M059J (cell line): ENCODE measurements around the gene LBR. TPM values are rescaled to one million over a fixed set of nuclear protein-coding genes. Genes with fewer than 3 reads are reported as not detected.

Experiments used
- DNase-seq: peaks from one replicate; pipeline ENCODE4 v3.0.0-alpha.2; 2012; ENCODE audit warnings: low read depth
- total RNA-seq: library from RNA; depleted of rRNA; stranded (reverse); fragments of >200 nt; shearing (Covaris generic); gene quantifications from 2 replicates; pipeline ENCODE4 v1.2.3, GENCODE V29; 2014

Gene LBR
- total RNA-seq, 1 experiment from 2014 or later = 57.1 TPM

DNA sequence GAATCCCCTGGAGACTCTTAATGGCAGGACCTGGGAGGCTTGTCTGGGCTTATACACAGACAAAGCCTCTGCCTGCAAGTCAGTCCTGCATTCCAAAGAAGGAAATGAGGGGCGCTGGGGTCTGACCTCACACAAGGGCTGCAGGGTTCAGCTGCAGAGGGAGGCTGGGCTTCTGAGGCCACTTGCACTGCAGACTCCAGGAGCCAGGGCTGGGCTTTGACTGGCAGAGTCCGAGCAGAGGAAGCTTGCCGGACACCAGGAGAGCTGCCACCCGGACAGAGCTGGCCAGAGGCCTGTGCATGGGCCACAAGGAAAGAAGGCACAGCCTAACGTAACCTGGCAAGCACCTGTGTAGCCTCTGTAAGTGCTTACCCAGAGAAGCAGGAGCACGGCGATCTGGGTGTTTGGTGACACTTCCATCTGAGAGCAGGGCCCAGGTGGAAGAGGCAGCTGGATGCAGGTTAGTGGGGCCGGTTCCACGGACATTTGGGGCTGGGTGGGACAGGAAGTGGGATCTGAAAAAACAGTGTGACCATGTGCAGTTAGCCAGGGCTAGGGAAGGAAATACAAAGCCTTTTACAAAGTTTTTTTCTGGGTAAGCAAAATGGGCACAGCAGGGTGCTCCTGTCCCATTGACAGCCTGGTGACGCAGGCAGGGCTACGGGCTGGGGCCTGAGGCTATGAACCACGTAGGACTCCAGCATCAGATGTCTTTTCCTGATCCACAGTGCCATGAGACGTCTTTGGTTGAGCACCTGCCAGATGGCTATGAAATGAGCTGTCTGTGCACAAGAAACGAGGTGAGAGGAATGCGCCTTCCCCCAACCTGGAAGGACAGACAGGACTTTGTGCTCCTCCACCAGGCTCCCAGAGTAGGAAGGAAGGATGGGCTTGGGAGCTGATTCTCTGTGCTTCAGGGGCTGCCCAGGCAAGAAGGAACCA lies 37.3 kb upstream of the LBR start:
- DNase-seq = peak; percentile 30

GRCh38 chr1:225462714-225463574 lies 35.1 kb upstream of the LBR start:
- no peak for DNase-seq

DNA sequence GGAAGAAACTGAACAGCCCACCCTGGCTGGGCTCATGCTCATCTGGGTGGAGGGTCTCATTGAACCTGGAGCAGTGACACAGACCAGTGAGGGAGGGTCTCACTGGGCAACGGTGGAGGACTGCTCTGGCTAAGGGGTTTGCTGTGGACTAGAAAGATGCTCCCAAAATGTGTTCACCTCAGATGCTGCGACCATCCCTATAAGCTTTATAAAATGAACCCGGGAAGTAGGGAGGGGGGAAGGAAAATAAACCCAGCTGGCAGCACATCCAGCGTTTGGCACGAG lies 34.5 kb upstream of the LBR start:
- no peak for DNase-seq

- peak; percentile 22 for DNase-seq
Observed at GRCh38 chr1:225461533-225462428, 33.9 kb upstream of the LBR start.

GRCh38 chr1:225460737-225461532 lies 33.1 kb upstream of the LBR start:
- DNase-seq = peak; percentile 29

DNA sequence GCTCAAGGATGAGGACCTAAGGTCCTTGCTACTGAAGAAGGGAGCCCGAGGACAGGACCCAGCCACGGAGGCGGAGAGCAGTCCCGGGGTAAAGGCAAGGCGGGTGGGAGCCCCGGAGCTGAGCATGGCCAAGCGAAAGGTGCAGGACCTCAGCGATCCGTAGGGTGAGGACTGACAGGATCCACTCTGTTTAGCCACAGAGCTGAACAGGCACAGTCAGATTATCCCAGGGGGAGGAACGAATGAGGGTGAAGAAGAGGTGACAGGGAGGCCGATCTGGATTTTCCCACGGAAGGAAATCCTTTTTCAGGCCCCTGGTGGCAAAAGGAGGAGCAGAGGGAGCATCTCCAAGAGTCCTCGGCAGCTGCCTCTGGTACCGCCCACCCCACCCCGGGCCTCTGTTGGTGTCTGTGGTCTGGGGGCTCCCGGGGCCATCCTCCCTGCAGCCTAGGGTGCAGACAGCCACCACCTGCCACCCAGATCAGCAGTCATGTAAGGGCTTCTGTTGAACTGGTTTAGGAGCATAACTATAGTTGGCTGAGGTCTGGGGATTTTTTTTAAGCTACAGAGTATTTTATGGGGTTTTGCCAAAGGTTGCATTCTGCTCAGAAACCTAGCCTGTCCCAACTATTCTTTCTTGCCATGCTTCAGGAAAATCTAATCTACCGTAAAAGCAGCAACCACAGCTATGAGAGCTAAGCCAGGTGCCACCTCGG lies 32.3 kb upstream of the LBR start:
- peak; percentile 79 for DNase-seq

DNA sequence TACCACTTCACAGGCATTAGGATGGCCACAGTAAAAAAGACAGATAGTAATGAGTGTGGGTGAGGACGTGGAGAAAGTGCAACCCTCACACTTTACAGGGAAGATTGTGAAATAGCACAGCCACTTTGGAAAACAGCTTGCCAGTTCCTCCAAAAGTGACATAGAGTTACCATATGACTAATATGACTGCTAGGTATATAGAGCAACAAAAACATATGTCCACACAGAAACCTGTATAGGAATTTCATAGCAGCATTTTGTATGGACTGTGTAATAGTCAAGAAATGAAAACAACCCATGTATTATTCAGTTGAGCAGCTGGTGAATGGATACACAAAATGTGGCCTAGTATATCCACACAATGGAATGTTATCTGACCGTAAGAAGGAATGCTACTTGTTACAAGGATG lies 30.4 kb upstream of the LBR start:
- DNase-seq = no peak

GRCh38 chr1:225454733-225455132 lies 26.9 kb upstream of the LBR start:
- DNase-seq = peak; percentile 91

- peak; percentile 45 for DNase-seq
Observed at GRCh38 chr1:225453797-225454648, 26.2 kb upstream of the LBR start.

- no peak for DNase-seq
Observed at GRCh38 chr1:225451840-225452515, 24.1 kb upstream of the LBR start.

GRCh38 chr1:225451340-225451739 lies 23.5 kb upstream of the LBR start:
- peak; percentile 75 for DNase-seq

DNA sequence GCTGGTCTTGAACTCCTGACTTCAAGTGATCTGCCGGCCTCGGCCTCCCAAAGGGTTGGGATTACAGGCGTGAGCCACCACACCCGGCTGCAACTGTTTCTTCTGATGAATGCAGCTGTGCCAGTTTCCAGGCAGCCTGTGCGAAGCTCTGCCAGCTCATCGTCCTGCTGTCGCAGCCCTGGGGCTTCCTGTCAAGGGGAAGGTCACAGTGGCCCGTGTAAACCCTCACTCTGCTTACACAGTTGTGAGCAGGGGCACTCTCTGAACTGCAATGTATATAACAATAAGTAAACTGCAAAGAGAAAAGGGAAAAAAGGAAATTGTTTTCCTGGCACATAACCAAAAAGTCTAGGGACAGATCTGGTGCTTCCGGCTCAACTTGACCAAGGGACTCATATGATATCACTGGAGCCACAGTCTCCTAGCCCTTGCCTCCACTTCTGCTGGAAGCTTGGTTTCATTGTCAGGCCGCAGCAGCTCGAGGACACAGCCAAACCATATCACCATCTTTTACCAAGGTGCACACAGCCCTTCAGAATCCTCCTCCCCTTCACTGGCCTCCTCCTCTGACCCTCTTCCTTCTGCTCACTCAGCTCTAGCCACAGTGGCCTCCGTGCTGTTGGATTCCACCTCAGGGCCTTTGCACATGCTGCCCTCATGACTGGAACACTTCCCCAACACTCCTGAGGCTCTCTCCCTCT lies 22.8 kb upstream of the LBR start:
- no peak for DNase-seq

DNA sequence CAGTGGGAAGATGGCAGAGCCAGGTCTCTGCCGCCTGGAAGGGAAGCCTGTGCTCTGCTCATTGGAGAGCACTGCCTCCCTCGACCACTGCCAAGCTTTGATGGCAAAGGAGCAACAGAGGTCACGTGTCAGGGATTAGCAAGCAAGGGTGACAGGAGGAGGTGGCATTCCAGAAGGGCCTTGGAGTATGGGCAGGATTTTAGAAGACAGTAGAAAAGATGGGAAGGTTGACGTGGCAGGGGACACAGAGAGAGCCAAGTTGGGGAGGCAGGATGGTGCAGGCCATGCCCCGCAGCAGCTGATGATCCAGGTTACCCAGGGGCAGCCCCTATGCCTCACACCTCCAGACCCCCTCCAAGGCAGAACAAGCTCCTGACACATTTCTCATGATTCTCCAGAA lies 21.9 kb upstream of the LBR start:
- no peak for DNase-seq

DNA sequence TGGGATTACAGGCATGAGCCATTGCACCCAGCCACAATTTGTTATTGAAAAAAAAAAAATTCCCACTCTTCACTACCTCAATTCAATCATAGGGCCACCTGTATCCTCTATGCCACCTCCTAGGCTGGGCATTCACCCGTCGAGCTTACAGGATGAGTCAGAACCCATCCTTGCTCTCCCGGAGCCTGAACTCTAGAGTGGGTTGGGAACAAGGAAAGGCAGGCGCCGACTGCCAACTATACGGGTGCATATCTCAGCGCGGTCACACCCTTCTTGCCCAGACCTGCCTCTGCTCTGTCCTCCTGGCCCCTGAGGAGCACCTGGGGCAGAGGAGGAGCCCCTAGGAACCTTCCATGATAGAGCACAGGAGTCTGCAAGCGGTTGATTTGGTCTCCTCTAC lies 21.4 kb upstream of the LBR start:
- peak; percentile 91 for DNase-seq

- no peak for DNase-seq
Observed at GRCh38 chr1:225448146-225448805, 20.4 kb upstream of the LBR start.

DNA sequence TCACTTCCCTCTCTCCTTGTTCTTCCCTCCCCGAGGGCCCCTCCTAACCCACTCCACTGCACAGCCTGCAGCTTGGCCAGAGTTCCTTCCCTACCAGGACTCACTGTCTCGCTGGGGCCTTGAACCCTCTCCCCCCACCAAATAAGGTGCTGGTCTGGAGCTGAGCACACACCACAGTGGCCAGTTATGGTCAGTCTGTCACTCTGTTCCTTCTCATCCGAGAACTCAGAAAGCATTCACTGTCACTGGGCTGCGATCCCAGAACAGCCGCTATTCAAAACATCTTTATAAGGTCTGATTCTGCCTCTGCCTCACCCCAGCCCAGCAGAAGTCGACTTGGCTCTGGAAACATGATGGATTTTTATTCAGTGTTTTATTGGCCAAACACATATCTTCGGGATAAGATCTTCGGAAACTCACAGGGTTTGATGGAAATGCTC lies 19.8 kb upstream of the LBR start:
- peak; percentile 50 for DNase-seq

- DNase-seq = no peak
Observed at GRCh38 chr1:225446981-225447615, 19.3 kb upstream of the LBR start.
